H1 (cell line): ENCODE data around the gene PXDC1. TPM values are rescaled to one million over a fixed set of nuclear protein-coding genes. Genes with fewer than 3 reads are reported as not detected.

Source experiments
- CHD2 ChIP-seq: IDR thresholded peaks from 2 replicates; pipeline ENCODE4 v1.6.1; 2012; ENCODE audit warnings: low read length, improper control_type of control experiment
- JUND ChIP-seq: IDR thresholded peaks from 2 replicates; pipeline ENCODE4 v1.6.1; 2011; ENCODE audit warnings: mild to moderate bottlenecking, improper control_type of control experiment, low read length
- POLR2A ChIP-seq, 2 experiments: IDR thresholded peaks; 1 replicate in 1 of 2; 2 replicates in 1 of 2; pipeline ENCODE4 v1.6.1; 2011; ENCODE audit warnings: low read depth in 2 of 2, low read length in 2 of 2, mild to moderate bottlenecking in 2 of 2; ENCODE audit errors: control extremely low read depth in 1 of 2
- TAF7 ChIP-seq: optimal IDR thresholded peaks from 2 replicates; pipeline ENCODE3; 2011; ENCODE audit warnings: low read depth, mild to moderate bottlenecking, inconsistent platforms, low read length, moderate library complexity, borderline replicate concordance
- polyA plus RNA-seq, 7 experiments: library from polyadenylated mRNA; depleted of rRNA in 3 of 7; stranded (reverse) in 5 of 7; unstranded in 2 of 7; fragments of >200 nt in 5 of 7; fragments of 200-250 nt in 2 of 7; gene quantifications; 1 replicate in 5 of 7; 2 replicates in 1 of 7; 4 replicates in 1 of 7; pipeline versions ENCODE4 v1.2.1 to v1.2.3, GENCODE V29; 2011 to 2013; ENCODE audit warnings: missing spikeins in 2 of 7, mixed read lengths in 2 of 7
- total RNA-seq: library from RNA; stranded (reverse); fragmentation: NEBNext Ultra II Directional; extraction: Animal tissue kit (Norgen Biotek cat#: 25700); gene quantifications from 2 replicates; pipeline ENCODE4 v1.2.1, GENCODE V29; 2021
- TF ChIP-seq, protein P1 (sequence below): IDR thresholded peaks from 2 replicates; pipeline ENCODE4 v1.6.1; 2011; ENCODE audit warnings: low read depth, mild to moderate bottlenecking, low read length; ENCODE audit not compliant: insufficient read depth

PXDC1 gene
- total and polyA plus RNA-seq, 2 of the 8 experiments (the other 6 are each of a cell fraction or from before 2014, with no cell fraction given), result 1.7 to 2.0 TPM

DNA sequence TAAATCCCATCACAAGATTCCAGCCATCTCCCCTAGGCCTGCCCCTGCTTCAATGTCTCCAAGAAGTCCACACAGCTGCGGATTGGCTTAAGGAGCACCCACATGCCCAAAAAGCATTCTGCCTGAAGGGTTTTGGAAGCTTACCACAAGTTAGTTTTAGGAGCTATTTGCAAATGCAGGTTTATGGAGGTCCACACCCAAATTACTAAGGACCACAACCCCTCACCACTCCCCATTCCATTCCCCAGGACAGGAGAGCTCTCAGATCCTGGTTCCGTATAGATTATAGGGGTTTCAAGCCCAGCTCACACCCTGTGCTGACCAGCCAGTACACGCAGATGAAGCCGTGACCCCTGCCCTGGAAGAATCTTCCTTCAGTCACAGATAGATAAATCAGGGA lies 24.3 kb upstream of the PXDC1 start (continued):
- TF ChIP-seq JUND (no peak), POLR2A (IDR thresholded peaks at IDR 0.05; ENCODE audit: control extremely low read depth in 1 of 2, low read depth in 2 of 2, low read length in 2 of 2) (no peak), CHD2 (no peak), TAF7 (no peak)
- TF ChIP-seq, protein P1, sequence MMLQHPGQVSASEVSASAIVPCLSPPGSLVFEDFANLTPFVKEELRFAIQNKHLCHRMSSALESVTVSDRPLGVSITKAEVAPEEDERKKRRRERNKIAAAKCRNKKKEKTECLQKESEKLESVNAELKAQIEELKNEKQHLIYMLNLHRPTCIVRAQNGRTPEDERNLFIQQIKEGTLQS, result no peak
